Vagina (tissue), 2 donors: ENCODE results near the gene MED6.

ENCODE experiments used
- POLR2A ChIP-seq, 2 donors: fragments of 450-650 bp; IDR thresholded peaks; one replicate each; pipeline ENCODE4 v1.6.1; 2017; ENCODE audit warnings: antibody characterized with exemption in 2 of 2, mild to moderate bottlenecking in 2 of 2, moderate library complexity in 2 of 2
- TF ChIP-seq, protein P1 (sequence below), 3 experiments: fragments of 450-650 bp in 2 of 3; fragments of 200-600 bp in 1 of 3; sonication (generic) in 1 of 3; IDR thresholded peaks; one replicate each; pipeline ENCODE4 v1.5.1; 2017 to 2019; ENCODE audit warnings: antibody characterized with exemption in 3 of 3, mild to moderate bottlenecking in 2 of 3, moderate library complexity in 2 of 3

GRCh38 chr14:70622111-70622712, 21.8 kb upstream of the MED6 start:
- TF ChIP-seq POLR2A (IDR thresholded peaks at IDR 0.05), result no peak
- TF ChIP-seq, protein P1, sequence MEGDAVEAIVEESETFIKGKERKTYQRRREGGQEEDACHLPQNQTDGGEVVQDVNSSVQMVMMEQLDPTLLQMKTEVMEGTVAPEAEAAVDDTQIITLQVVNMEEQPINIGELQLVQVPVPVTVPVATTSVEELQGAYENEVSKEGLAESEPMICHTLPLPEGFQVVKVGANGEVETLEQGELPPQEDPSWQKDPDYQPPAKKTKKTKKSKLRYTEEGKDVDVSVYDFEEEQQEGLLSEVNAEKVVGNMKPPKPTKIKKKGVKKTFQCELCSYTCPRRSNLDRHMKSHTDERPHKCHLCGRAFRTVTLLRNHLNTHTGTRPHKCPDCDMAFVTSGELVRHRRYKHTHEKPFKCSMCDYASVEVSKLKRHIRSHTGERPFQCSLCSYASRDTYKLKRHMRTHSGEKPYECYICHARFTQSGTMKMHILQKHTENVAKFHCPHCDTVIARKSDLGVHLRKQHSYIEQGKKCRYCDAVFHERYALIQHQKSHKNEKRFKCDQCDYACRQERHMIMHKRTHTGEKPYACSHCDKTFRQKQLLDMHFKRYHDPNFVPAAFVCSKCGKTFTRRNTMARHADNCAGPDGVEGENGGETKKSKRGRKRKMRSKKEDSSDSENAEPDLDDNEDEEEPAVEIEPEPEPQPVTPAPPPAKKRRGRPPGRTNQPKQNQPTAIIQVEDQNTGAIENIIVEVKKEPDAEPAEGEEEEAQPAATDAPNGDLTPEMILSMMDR (IDR thresholded peaks at IDR 0.05), result peak in 1 of 3 experiments; percentile 43
